GM18867 (cell line): ENCODE data around the gene OR5T1.

Source experiments
- ATAC-seq: cut with Tn5 transposase; IDR thresholded peaks from one replicate; pipeline ENCODE4 v1.9.1; 2021; ENCODE audit warnings: mild to moderate bottlenecking, moderate library complexity; ENCODE audit not compliant: unreplicated experiment

OR5T1 gene

GRCh38 chr11:56273854-56274253, at the start of gene OR5T1:
TSS of gene OR5T1 (plus strand) at chr11:56274154. CDS start at chr11:56275639, 1,485 bp downstream.
- ATAC-seq, result no peak

GRCh38 chr11:56234155-56234554, 39.8 kb upstream of the OR5T1 start, which contains the start of gene OR5T2:
TSS of gene OR5T2 (minus strand) at chr11:56234255. CDS start at chr11:56233062, 1,193 bp downstream.
- ATAC-seq, result no peak

DNA sequence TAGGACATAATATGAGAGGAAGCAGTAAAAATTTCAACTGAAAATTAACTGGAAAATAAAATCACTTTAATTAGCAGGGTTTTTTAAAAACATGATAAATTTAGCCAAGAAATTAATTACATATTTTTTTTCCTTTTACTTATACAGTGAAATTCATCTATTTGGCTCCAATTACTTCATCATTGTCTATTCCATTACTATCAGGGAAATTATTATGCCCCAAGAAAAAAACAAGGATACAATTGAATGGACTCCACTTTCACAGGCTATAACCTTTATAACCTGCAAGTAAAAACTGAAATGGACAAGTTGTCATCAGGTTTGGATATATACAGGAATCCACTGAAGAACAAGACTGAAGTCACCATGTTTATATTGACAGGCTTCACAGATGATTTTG, 22.0 kb upstream of the OR5T1 start, which contains the start of gene OR5T3:
OR5T3 (plus strand) TSS at position 301 of the 400 bp plus-strand sequence; CDS start at position 301, 0 bp downstream.
- ATAC-seq, result no peak

GRCh38 chr11:56271092-56271491, 2.9 kb upstream of the OR5T1 start:
- ATAC-seq, result no peak

DNA sequence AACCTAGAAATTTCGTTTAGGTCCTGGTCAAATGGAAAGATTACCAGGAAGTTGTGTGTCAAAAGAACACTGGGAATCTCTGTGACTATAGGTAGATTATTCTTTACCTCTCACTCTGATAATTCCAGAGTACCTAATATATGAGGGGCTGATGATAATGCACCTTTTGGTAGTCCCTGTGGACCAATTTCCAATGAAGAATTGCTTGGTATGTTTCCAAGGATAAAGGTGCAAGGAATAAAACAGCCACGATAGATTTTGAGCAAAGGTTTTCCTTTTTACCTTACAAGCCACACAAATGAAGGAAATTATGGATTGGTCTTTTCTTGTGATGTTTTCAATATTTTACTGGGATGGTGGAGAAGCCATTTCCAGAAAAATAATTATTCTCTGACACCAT, 18.2 kb downstream of the OR5T1 start, which contains the start of gene OR8H1:
OR8H1 (minus strand) TSS at position 101 of the 400 bp plus-strand sequence. CDS start 1,192 bp downstream, outside the sequence.
- ATAC-seq, result no peak

DNA sequence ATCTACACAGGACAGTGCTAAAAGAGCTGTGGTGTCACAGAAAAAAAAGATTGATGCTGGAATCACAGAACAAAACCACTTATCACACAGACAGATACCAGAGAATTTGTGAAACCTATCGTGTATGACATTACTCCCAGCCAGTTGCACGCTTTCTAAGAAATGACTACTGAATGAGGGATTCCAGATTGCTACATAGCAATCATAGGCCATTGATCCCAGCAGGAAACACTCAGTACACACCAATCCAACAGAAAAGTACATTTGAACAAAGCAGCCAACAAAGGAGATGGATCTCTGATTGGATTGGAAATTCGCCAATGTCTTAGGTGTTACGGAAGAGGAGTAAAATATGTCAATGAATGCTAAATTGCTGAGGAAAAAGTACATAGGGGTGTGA, 22.9 kb downstream of the OR5T1 start:
- ATAC-seq, result no peak

- no peak for ATAC-seq
Measured at GRCh38 chr11:56307836-56308235, 33.9 kb downstream of the OR5T1 start.

- ATAC-seq, result no peak
Measured at GRCh38 chr11:56314844-56315243, 40.9 kb downstream of the OR5T1 start, which contains the start of gene OR8K3. TSS of gene OR8K3 (plus strand) at chr11:56315144. CDS start at chr11:56318307, 3,163 bp downstream.
